OCI-LY7 (cell line): ENCODE measurements around the gene POGLUT3.

Source experiments
- CTCF ChIP-seq: fragments of 200-600 bp; sonication (generic); conservative IDR thresholded peaks from 2 replicates; pipeline ENCODE4 v1.5.1; 2014; ENCODE audit warnings: mild to moderate bottlenecking, antibody characterized with exemption, low read length, moderate library complexity, mixed read lengths
- EZH2phosphoT487 ChIP-seq: fragments of 200-600 bp; sonication (generic); IDR thresholded peaks from 2 replicates; pipeline ENCODE4 v1.6.1; 2018; ENCODE audit warnings: low read depth, borderline replicate concordance, mild to moderate bottlenecking, mixed run types, antibody characterized with exemption, low read length, moderate library complexity, mixed read lengths

GRCh38 chr11:108498046-108498815, at the start of gene POGLUT3:
- TF ChIP-seq CTCF (no peak), EZH2phosphoT487 (no peak)
